ENCODE results near the gene OAS1. TPM values are rescaled to one million over a fixed set of nuclear protein-coding genes. Genes with fewer than 3 reads are reported as not detected.

The OAS1 gene
- total RNA-seq: 0.18 TPM in 1 of 2 replicates, not detected in the other

DNA sequence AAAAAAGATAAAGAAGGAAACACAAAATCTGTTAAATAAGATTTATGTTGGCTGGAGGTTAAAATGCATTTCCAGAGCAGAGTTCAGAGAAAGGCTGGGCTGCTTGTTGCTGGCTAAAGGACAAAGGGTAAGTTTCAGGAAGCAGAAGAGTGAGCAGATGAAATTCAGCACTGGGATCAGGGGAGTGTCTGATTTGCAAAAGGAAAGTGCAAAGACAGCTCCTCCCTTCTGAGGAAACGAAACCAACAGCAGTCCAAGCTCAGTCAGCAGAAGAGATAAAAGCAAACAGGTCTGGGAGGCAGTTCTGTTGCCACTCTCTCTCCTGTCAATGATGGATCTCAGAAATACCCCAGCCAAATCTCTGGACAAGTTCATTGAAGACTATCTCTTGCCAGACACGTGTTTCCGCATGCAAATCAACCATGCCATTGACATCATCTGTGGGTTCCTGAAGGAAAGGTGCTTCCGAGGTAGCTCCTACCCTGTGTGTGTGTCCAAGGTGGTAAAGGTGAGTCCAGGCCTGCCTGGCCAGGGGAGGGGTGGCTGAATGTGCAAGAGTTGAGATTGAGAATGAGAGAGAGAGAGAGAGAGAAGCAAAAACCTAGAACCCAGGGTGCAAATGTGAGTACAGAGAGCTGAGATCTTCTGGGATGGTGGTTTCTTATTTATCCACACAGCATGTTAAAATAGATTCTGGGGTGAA lies at the start of gene OAS1:
TSS of gene OAS1 (plus strand) at position 251 of the 703 bp plus-strand sequence. CDS start at position 329, 78 bp downstream.

DNA sequence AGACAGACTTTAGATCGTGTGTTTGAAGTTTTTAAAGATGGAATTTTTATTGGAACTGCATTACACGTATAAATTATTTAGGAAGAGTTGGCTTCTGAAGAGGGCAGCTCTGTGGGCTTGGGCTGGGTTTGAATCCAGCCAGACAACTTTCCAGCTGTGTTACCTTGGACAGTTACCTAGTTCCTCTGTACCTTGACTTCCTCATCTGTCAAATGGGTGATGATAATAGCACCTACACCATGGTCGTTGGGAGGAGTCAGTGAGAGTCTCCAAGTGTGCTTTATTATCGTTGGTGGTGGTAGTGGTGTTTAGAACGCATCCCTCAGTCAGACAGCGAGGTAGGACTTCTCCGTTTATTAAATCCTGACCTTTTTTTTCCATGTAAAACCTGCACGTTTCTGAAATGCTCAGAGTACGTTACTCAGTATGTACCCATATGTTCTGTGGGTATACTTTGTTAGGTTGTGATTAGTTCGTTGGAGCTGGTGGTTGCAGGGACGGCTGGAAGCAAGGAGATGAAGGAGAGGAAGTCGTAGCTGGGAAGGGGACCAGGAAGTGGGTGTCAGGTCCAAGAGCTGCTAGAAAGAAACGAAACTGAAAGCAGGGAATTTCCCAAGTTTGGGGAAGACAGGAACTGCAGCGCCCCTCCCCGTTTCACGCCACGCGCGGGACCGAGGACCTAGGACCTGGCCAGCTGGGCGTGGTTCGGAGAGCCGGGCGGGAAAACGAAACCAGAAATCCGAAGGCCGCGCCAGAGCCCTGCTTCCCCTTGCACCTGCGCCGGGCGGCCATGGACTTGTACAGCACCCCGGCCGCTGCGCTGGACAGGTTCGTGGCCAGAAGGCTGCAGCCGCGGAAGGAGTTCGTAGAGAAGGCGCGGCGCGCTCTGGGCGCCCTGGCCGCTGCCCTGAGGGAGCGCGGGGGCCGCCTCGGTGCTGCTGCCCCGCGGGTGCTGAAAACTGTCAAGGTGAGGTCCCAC lies 31.3 kb downstream of the OAS1 start, which contains the start of gene OAS3:
TSS of gene OAS3 (plus strand) at position 734 of the 979 bp plus-strand sequence. CDS start at position 791, 57 bp downstream.

Other genes with a start within 250 kb of the OAS1 start
- not detected in 2 replicates for gene RPH3A, start 115.2 kb upstream of the OAS1 start, total RNA-seq
- gene OAS3, start 31.5 kb downstream of the OAS1 start, total RNA-seq: 20.2 TPM in 2 replicates
- 1.2 and 3.2 TPM in 2 replicates for gene OAS2, start 71.6 kb downstream of the OAS1 start, total RNA-seq
- not detected in 2 replicates for gene DTX1, start 149.8 kb downstream of the OAS1 start, total RNA-seq
- gene RASAL1, start 228.8 kb downstream of the OAS1 start, total RNA-seq: not detected in 2 replicates
- not detected in 2 replicates for gene CFAP73, start 242.8 kb downstream of the OAS1 start, total RNA-seq

All from myometrial cell (primary cell).